GM12865 (cell line): ENCODE measurements around the gene TRIM66.

ENCODE experiments used
- DNase-seq: peaks from one replicate; pipeline ENCODE4 v3.0.0; 2010; ENCODE audit warnings: low read depth
- H3K4me3 ChIP-seq: 2 replicates; pipeline ENCODE4 v1.5.1; 2011; ENCODE audit warnings: mild to moderate bottlenecking, low read depth, low read length, control low read depth
- TF ChIP-seq, protein P1 (sequence below): IDR thresholded peaks from 2 replicates; pipeline ENCODE4 v1.5.1; 2011; ENCODE audit warnings: low read length, control low read depth, low read depth, inconsistent platforms; ENCODE audit not compliant: insufficient read depth; ENCODE audit errors: missing control alignments

The TRIM66 gene

DNA sequence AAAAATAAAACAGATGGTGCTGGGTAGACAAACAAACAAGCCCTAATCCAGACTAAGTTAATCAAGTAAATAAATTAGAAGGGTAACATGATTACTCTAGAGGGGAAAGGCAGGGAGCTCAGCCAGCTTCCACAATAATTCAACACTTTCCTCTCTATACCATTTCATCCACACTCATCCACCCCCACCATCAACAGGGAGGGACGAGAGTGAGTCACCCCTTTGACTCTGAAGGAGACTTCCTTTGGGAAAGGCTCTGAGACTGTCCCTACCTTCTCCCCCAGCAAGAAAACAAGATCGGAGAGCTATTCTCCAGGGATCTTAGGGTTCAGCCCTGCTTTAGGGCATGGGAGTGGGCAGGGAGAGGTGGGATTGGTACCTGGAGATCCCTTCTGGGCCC, 33.1 kb downstream of the TRIM66 start:
- H3K4me3 ChIP-seq: no peak overlapping the region
- TF ChIP-seq, protein P1, sequence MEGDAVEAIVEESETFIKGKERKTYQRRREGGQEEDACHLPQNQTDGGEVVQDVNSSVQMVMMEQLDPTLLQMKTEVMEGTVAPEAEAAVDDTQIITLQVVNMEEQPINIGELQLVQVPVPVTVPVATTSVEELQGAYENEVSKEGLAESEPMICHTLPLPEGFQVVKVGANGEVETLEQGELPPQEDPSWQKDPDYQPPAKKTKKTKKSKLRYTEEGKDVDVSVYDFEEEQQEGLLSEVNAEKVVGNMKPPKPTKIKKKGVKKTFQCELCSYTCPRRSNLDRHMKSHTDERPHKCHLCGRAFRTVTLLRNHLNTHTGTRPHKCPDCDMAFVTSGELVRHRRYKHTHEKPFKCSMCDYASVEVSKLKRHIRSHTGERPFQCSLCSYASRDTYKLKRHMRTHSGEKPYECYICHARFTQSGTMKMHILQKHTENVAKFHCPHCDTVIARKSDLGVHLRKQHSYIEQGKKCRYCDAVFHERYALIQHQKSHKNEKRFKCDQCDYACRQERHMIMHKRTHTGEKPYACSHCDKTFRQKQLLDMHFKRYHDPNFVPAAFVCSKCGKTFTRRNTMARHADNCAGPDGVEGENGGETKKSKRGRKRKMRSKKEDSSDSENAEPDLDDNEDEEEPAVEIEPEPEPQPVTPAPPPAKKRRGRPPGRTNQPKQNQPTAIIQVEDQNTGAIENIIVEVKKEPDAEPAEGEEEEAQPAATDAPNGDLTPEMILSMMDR: no peak
- no peak for DNase-seq

DNA sequence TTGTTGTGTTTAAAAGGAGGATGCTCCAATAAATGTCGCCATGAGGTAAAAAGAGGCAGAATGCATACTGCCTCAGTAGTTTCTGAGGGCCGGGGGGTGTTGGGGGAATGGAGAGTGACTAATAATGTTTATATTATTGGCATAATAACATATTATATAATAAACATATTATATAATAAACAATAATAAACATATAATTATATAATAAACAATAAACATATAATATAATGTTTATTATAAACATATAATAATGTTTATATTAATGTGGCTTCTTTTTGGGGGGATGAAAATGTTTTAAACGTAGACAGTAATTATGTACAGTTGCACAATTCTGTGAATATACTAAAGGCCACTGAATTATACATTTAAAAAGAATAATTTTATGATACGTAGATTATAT, 35.6 kb downstream of the TRIM66 start:
- no peak overlapping the region for H3K4me3 ChIP-seq
- TF ChIP-seq, protein P1: no peak
- DNase-seq: no peak

DNA sequence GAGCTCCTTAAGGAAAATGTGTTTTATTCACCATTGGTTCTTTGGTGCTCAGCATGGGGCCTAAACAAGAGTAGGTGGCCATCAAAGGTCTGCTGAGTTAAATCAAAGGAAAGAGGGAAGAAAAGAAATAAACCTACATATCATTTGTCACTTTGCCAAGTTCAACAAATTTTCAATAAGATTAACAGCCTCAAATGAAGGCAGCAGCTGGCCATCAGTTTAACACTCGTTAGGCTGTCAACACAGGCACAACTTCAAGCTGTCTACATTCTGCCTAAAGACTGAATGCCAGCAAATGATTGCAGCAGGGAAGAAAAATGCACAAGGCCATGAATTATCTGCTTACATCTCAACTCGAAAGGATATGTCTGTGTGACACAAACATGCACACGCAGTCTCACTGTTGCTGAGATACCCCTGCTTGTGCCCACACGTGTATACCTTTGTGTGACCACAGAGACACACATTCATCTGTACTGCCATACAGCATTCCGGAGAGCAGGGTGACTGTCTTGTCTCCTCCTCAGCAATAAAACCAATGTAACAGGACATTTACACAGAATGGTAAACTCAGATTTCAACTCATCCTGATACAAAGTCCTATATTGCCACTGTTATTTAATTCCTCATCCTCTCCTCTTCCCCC, 40.1 kb downstream of the TRIM66 start:
- no peak for DNase-seq
- TF ChIP-seq, protein P1: no peak
- H3K4me3 ChIP-seq: no peak overlapping the region

DNA sequence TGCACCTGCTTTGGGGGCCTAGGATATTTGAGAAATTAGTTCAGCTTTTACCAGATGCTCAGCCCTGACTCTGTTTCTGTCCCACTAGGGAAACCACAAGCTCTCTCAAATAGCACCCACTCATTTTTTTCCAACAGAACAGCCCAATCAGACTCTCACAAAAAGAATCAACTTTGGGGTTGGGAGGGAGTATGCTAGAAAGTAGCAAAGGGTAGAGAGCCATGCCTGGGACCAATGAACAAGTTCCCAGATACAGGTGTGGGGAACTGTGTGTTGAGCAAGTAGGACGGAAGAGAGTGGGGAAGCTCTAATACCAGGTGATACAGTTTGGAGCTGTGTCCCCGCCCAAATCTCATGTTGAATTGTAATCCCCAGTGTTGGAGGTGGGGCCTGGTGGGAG, 41.1 kb downstream of the TRIM66 start:
- H3K4me3 ChIP-seq: no peak overlapping the region
- TF ChIP-seq, protein P1: no peak
- no peak for DNase-seq

DNA sequence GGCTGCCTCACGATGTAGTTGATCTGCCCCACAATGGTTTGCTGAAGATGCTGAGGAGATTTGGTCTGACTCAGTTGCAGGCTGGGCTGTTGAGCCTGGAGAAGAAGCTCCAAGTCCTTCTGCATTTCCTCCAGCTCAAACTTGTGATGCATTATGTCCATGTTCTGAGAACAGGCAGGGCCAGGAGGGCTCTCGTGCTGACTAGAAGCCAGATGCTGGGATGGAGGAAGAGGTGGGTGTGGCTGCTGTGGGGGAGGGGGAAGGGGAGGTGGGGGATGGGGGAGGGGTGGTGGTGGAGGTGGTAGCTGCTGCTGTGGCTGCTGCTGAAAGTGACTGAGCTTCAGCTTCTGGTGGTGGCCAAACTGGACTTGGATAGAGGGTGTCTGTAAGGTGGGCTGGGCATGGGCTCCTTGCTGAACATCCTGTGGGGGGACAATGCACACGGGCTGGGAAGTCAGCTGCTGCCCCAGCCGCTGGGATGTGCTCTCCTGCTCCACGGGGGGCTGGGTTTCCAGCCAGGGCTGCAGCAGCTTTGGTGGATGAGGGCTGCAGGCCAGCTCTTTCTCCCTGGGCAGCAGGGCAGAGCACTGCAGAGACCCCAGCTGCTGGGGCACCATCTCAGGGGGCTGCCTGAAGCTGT, 42.1 kb downstream of the TRIM66 start:
- no peak overlapping the region for H3K4me3 ChIP-seq
- DNase-seq: no peak
- TF ChIP-seq, protein P1: no peak

DNA sequence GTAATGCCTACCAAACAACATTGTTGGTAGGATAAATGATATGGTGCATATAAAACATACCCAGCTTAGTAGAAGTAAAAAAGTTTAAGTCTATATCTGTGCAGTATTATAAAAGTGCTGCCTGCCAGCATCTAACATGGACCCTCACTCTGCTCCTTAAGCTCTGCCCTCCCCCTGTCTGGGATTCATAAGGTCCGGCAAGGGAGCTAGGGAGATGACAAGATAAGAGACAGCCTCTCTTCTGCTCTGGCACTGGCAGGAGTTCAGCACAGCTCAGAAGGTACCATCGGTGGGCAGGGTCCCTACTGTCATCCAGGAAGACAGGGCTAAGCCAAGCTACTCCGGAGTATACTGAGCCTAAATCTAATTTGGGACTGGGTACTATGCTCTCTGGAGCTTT, 42.8 kb downstream of the TRIM66 start:
- TF ChIP-seq, protein P1: no peak
- H3K4me3 ChIP-seq: no peak overlapping the region
- DNase-seq: no peak

DNA sequence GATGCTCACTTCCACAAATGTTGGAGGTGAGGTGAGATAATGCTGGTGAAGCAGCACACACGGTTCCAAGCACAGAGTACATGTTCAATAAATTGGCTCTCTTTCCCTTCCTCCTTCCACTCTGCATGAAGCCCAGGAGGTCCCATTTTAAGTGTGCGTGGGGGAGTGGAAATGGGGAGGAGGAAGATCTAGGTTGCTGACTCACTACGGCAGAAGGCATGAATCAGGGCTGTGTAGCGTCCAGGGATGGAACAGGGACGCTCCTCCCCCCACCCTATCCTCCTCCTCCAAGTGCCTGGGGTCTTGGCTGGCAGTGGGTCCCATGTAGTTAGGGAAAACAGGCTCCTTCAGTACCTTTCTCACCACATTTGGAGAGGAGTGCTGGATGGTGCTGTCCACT, 44.2 kb downstream of the TRIM66 start:
- DNase-seq: no peak
- TF ChIP-seq, protein P1: no peak

More for the DNA sequence above, 44.2 kb downstream of the TRIM66 start:
- H3K4me3 ChIP-seq: no peak overlapping the region
